Measurements from ENCODE around the gene LRP8.
A peak's percentile ranks its signal among the peaks of the same experiment; 100 is the strongest.

LRP8 gene

GRCh38 chr1:53267761-53268160, 60.1 kb downstream of the LRP8 start:
- H2AFZ ChIP-seq (ENCODE audit: low read length): no peak overlapping the region
- no peaks in the 10 kb centered on the region for H3F3A ChIP-seq (ENCODE audit: low read depth)
- no peaks in the 10 kb centered on the region for H4K20me1 ChIP-seq (ENCODE audit: insufficient read depth, low read length, poor library complexity, severe bottlenecking)
- no peaks in the 10 kb centered on the region for H3K4me1 ChIP-seq (ENCODE audit: insufficient read depth, low read length, poor library complexity, severe bottlenecking)
- no peaks in the 10 kb centered on the region for H3K27me3 ChIP-seq (ENCODE audit: insufficient read depth, low read length, poor library complexity, severe bottlenecking)
- H3K9ac ChIP-seq (ENCODE audit: low read depth, low read length, poor library complexity, severe bottlenecking): no peak overlapping the region
- H3K4me3 ChIP-seq (ENCODE audit: low read length, poor library complexity, severe bottlenecking): no peak overlapping the region
- no peak overlapping the region for H3K4me2 ChIP-seq (ENCODE audit: low read depth, low read length, poor library complexity, severe bottlenecking)
- H3K9me2 ChIP-seq (replicated peaks; ENCODE audit: low read depth, low read length): no peaks in the 10 kb centered on the region
- no peaks in the 10 kb centered on the region for H3K9me3 ChIP-seq (ENCODE audit: insufficient read depth, low read depth, low read length)
- TF ChIP-seq CTCF (conservative IDR thresholded peaks at IDR 0.05; ENCODE audit: low read length) (no peak), EZH2phosphoT487 (IDR thresholded peaks at IDR 0.05; ENCODE audit: borderline replicate concordance) (no peak)
- peaks cover 83% of the 10 kb centered on the region; the same call in 1 of the 2 replicates for H3K36me3 ChIP-seq (ENCODE audit: insufficient read depth, low read length)
- H3K79me2 ChIP-seq (ENCODE audit: insufficient read depth, low read length): no peaks in the 10 kb centered on the region

- H4K20me1 ChIP-seq (ENCODE audit: insufficient read depth, low read length, poor library complexity, severe bottlenecking): no peaks in the 10 kb centered on the region
- no peaks in the 10 kb centered on the region for H3K9me2 ChIP-seq (replicated peaks; ENCODE audit: low read depth, low read length)
- no peak overlapping the region for H3K9ac ChIP-seq (ENCODE audit: low read depth, low read length, poor library complexity, severe bottlenecking)
- peaks cover 87% of the 10 kb centered on the region for H3K36me3 ChIP-seq (ENCODE audit: insufficient read depth, low read length)
- TF ChIP-seq CTCF (conservative IDR thresholded peaks at IDR 0.05; ENCODE audit: low read length) (peak; percentile 39), EZH2phosphoT487 (IDR thresholded peaks at IDR 0.05; ENCODE audit: borderline replicate concordance) (no peak)
- no peaks in the 10 kb centered on the region for H3K27me3 ChIP-seq (ENCODE audit: insufficient read depth, low read length, poor library complexity, severe bottlenecking)
- H3F3A ChIP-seq (ENCODE audit: low read depth): no peaks in the 10 kb centered on the region
- H3K4me3 ChIP-seq (ENCODE audit: low read length, poor library complexity, severe bottlenecking): no peak overlapping the region
- no peak overlapping the region for H2AFZ ChIP-seq (ENCODE audit: low read length)
- no peaks in the 10 kb centered on the region for H3K9me3 ChIP-seq (ENCODE audit: insufficient read depth, low read depth, low read length)
- H3K79me2 ChIP-seq (ENCODE audit: insufficient read depth, low read length): no peaks in the 10 kb centered on the region
- H3K4me1 ChIP-seq (ENCODE audit: insufficient read depth, low read length, poor library complexity, severe bottlenecking): no peaks in the 10 kb centered on the region
- no peak overlapping the region for H3K4me2 ChIP-seq (ENCODE audit: low read depth, low read length, poor library complexity, severe bottlenecking)
Measured at GRCh38 chr1:53266038-53266437, 61.8 kb downstream of the LRP8 start.

GRCh38 chr1:53265581-53265980, 62.3 kb downstream of the LRP8 start:
- Histone ChIP-seq H3K36me3 (ENCODE audit: insufficient read depth, low read length) (peaks cover 87% of the 10 kb centered on the region), H3K27me3 (ENCODE audit: insufficient read depth, low read length, poor library complexity, severe bottlenecking) (no peaks in the 10 kb centered on the region), H3K4me1 (ENCODE audit: insufficient read depth, low read length, poor library complexity, severe bottlenecking) (no peaks in the 10 kb centered on the region), H3K9me2 (replicated peaks; ENCODE audit: low read depth, low read length) (no peaks in the 10 kb centered on the region), H3K4me3 (ENCODE audit: low read length, poor library complexity, severe bottlenecking) (no peak overlapping the region), H3K9me3 (ENCODE audit: insufficient read depth, low read depth, low read length) (no peaks in the 10 kb centered on the region), H4K20me1 (ENCODE audit: insufficient read depth, low read length, poor library complexity, severe bottlenecking) (no peaks in the 10 kb centered on the region), H2AFZ (ENCODE audit: low read length) (no peak overlapping the region), H3F3A (ENCODE audit: low read depth) (no peaks in the 10 kb centered on the region), H3K9ac (ENCODE audit: low read depth, low read length, poor library complexity, severe bottlenecking) (no peak overlapping the region), H3K4me2 (ENCODE audit: low read depth, low read length, poor library complexity, severe bottlenecking) (no peak overlapping the region), H3K79me2 (ENCODE audit: insufficient read depth, low read length) (no peaks in the 10 kb centered on the region)
- no peak for TF ChIP-seq CTCF (conservative IDR thresholded peaks at IDR 0.05; ENCODE audit: low read length)
- TF ChIP-seq EZH2phosphoT487 (IDR thresholded peaks at IDR 0.05; ENCODE audit: borderline replicate concordance): no peak
